GM21717 (cell line): ENCODE measurements around the gene IRF2BP1.

Experiments used
- ATAC-seq: cut with Tn5 transposase; IDR thresholded peaks from one replicate; pipeline ENCODE4 v1.9.1; 2021; ENCODE audit warnings: mild to moderate bottlenecking, moderate library complexity; ENCODE audit not compliant: unreplicated experiment

The IRF2BP1 gene

GRCh38 chr19:45863335-45863839 is 22.6 kb downstream of the IRF2BP1 start:
- no peak for ATAC-seq

DNA sequence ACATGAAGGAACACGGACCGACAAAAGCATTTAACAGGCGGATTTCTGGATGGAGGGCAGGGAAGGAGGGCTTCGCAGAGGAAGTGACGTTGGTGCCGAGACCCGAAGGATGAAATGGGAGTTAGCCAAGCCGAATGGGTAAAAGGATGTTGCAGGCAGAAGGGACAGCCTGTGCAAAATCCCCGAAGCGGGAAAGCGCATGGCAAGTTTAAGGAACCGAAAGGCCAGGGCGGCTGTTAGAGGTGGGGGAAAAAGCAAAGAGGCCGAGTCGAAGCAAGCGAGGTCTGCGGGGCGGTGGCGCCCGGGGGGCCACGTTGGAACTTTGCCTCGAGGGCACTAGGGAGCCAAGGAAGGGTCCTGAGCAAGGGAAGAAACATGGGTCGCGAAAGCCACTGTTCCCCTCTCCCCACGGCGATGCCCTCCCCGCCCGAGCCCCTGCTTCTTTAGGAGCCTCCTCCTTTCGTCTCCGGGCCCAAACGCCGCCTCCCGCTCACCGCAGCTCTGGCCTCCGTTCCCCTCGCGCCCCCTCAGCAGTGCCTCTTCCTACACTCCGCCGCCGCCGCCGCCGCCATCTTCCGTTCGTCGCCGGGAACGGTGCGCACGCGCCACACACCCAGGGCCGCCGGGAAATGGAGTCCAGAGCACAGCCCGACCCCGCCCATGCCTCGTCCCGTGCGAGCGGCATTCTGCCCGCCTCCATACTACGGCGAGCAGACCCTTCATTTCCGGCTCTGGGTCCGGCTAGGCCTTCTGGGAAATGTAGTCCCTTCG is 23.2 kb downstream of the IRF2BP1 start, which contains the start of gene SYMPK:
SYMPK (minus strand) TSS at position 584 of the 771 bp plus-strand sequence. CDS start 8,652 bp downstream, outside the sequence.
- peak; percentile 86 for ATAC-seq

DNA sequence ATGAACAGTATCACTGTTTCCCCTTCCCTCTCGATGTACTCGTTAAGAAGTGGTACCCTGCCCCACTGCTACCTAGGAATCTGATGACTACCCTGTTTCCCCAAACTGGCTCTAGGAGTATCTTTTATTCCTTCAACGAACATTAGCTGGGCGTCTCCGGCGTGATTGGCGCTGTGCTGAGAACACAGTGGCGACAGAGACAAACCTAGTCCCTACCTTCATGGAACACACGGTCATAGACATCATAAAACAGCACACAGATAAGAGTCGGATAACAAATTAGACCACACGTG is 23.7 kb downstream of the IRF2BP1 start:
- no peak for ATAC-seq

- no peak for ATAC-seq
Observed at GRCh38 chr19:45860359-45861259, 25.3 kb downstream of the IRF2BP1 start.

DNA sequence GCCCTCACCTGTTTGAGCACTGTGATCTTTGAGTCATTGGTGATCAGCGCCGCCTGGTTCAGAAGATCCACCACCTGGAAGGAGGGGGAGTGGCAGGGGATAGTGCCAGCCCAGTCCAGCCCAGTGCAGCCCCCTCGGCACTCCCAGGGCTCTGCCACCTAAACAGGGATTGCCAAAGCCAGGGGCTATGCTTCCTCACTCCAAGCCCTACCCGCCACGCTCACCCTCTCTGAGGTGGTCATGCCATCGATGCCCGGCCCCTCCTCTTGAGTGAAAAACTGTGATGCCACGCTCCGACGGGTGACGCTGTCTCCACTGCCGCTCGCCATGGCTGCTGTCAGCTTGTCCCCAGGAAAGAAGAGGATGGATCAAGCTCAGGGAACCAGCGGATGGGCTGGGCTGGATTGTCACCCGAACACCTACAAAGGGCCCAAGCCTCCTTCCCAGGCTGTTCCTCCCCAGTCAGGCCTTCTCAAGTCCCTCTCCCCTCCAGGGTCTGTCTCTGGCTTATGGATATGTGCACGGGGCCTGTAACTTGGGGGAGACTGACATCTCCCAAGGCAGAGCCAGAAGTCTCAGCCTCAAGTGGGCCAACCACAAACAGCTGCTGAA is 31.7 kb downstream of the IRF2BP1 start:
- no peak for ATAC-seq

DNA sequence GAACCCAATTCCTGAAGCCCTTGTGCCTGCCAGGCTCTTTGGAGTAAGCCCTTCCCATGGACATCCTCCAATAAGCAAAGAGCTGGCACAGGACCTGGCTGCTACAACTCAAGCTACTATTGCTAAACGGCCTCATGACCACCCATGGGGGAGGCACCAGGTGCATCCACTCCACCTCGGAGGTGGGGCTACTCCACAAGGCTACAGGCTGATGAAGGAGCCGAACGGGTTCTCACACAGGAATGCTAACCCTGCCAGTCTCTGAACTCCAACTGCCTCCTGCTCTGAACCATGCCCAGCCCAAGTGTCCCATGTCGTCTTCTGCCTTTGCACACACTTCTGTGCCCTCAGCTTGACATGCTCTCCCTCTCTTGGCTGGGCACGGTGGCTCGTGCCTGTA is 33.0 kb downstream of the IRF2BP1 start:
- ATAC-seq = no peak

- ATAC-seq = no peak
Observed at GRCh38 chr19:45852145-45852750, 33.7 kb downstream of the IRF2BP1 start.

GRCh38 chr19:45848922-45849321 is 37.0 kb downstream of the IRF2BP1 start:
- no peak for ATAC-seq

DNA sequence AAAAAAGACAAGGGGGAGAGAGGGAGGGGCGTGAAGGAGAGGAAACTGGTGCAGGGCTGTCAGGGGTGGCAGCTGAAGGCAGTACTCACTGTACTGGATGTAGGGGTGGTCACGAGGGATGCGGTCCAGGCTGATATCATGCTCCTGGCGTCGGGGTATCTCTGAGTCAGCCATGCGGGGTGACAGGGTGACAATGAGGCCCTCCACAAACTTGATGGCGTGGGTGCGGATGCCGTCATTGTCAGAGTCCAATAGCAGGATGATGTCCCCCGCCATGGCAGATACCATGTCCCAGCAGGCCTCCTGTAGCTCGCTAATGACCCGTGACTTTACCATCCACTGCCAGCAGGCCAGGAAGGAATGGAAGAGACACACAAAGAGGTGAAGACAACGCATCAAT is 38.3 kb downstream of the IRF2BP1 start:
- ATAC-seq = no peak

- ATAC-seq = no peak
Observed at GRCh38 chr19:45842198-45842597, 43.7 kb downstream of the IRF2BP1 start.

- ATAC-seq = no peak
Observed at GRCh38 chr19:45834970-45835369, 51.0 kb downstream of the IRF2BP1 start.
